HG03520 (cell line): ENCODE results near the gene TTC39A.
A peak's percentile ranks its signal among the peaks of the same experiment; 100 is the strongest.

Experiments
- ATAC-seq: cut with Tn5 transposase; IDR thresholded peaks from one replicate; pipeline ENCODE4 v1.9.1; 2021; ENCODE audit warnings: mild to moderate bottlenecking, moderate library complexity; ENCODE audit not compliant: unreplicated experiment

TTC39A gene

GRCh38 chr1:51299185-51299885 is 31.0 kb downstream of the TTC39A start:
- ATAC-seq, result no peak

GRCh38 chr1:51298322-51298705 is 32.0 kb downstream of the TTC39A start:
- ATAC-seq, result no peak

- ATAC-seq, result no peak
Measured at GRCh38 chr1:51297401-51298321, 32.7 kb downstream of the TTC39A start.

GRCh38 chr1:51296383-51297357 is 33.7 kb downstream of the TTC39A start:
- ATAC-seq, result peak; percentile 50

GRCh38 chr1:51295926-51296325 is 34.4 kb downstream of the TTC39A start:
- no peak for ATAC-seq

- no peak for ATAC-seq
Measured at GRCh38 chr1:51294566-51295184, 35.7 kb downstream of the TTC39A start.

- no peak for ATAC-seq
Measured at GRCh38 chr1:51293898-51294515, 36.4 kb downstream of the TTC39A start.

GRCh38 chr1:51290489-51290847 is 39.9 kb downstream of the TTC39A start:
- no peak for ATAC-seq

- ATAC-seq, result no peak
Measured at GRCh38 chr1:51289676-51290488, 40.5 kb downstream of the TTC39A start.

- ATAC-seq, result no peak
Measured at GRCh38 chr1:51288578-51288977, 41.8 kb downstream of the TTC39A start.

- no peak for ATAC-seq
Measured at GRCh38 chr1:51287966-51288365, 42.4 kb downstream of the TTC39A start.

- peak; percentile 91 for ATAC-seq
Measured at GRCh38 chr1:51285055-51285454, 45.3 kb downstream of the TTC39A start.

- peak; percentile 50 for ATAC-seq
Measured at GRCh38 chr1:51284487-51284954, 45.8 kb downstream of the TTC39A start.

- ATAC-seq, result no peak
Measured at GRCh38 chr1:51283979-51284378, 46.4 kb downstream of the TTC39A start.

GRCh38 chr1:51282605-51283004 is 47.8 kb downstream of the TTC39A start:
- ATAC-seq, result no peak

- no peak for ATAC-seq
Measured at GRCh38 chr1:51281807-51282206, 48.6 kb downstream of the TTC39A start.

GRCh38 chr1:51280321-51280978 is 49.9 kb downstream of the TTC39A start:
- ATAC-seq, result no peak

GRCh38 chr1:51276286-51276685 is 54.1 kb downstream of the TTC39A start:
- no peak for ATAC-seq

GRCh38 chr1:51274676-51275075 is 55.7 kb downstream of the TTC39A start:
- ATAC-seq, result no peak
